Ishikawa (cell line): ENCODE data around the gene SEMA5A.

Experiments
- CEBPB ChIP-seq: IDR thresholded peaks from 2 replicates; pipeline ENCODE4 v1.6.1; 2012
- CREB1 ChIP-seq: IDR thresholded peaks from 2 replicates; pipeline ENCODE4 v1.6.1; 2012; ENCODE audit warnings: low read depth
- EGR1 ChIP-seq: IDR thresholded peaks from 2 replicates; pipeline ENCODE4 v1.6.1; 2012
- EP300 ChIP-seq: IDR thresholded peaks from 2 replicates; pipeline ENCODE4 v1.6.1; 2012; ENCODE audit warnings: borderline replicate concordance
- FOXM1 ChIP-seq: IDR thresholded peaks from 2 replicates; pipeline ENCODE4 v1.6.1; 2012; ENCODE audit warnings: low read depth, borderline replicate concordance
- NFIC ChIP-seq: IDR thresholded peaks from 2 replicates; pipeline ENCODE4 v1.6.1; 2012
- RAD21 ChIP-seq: IDR thresholded peaks from 2 replicates; pipeline ENCODE4 v1.6.1; 2012; ENCODE audit warnings: low read depth
- TAF1 ChIP-seq: IDR thresholded peaks from 2 replicates; pipeline ENCODE4 v1.6.1; 2012; ENCODE audit warnings: low read depth, mild to moderate bottlenecking
- TCF12 ChIP-seq: IDR thresholded peaks from 2 replicates; pipeline ENCODE4 v1.6.1; 2012; ENCODE audit warnings: low read depth
- TEAD4 ChIP-seq: IDR thresholded peaks from 2 replicates; pipeline ENCODE4 v1.6.1; 2012
- YY1 ChIP-seq: IDR thresholded peaks from 2 replicates; pipeline ENCODE4 v1.6.1; 2012; ENCODE audit warnings: low read depth
- ZBTB7A ChIP-seq: IDR thresholded peaks from 2 replicates; pipeline ENCODE4 v1.6.1; 2012; ENCODE audit warnings: low read depth
- TF ChIP-seq, protein P1 (sequence below): IDR thresholded peaks from 2 replicates; pipeline ENCODE4 v1.6.1; 2012
- TF ChIP-seq, protein P2 (sequence below): IDR thresholded peaks from 2 replicates; pipeline ENCODE4 v1.6.1; 2012
- TF ChIP-seq, protein P3 (sequence below): IDR thresholded peaks from 2 replicates; pipeline ENCODE4 v1.6.1; 2012; ENCODE audit warnings: low read depth, mild to moderate bottlenecking

SEMA5A gene

DNA sequence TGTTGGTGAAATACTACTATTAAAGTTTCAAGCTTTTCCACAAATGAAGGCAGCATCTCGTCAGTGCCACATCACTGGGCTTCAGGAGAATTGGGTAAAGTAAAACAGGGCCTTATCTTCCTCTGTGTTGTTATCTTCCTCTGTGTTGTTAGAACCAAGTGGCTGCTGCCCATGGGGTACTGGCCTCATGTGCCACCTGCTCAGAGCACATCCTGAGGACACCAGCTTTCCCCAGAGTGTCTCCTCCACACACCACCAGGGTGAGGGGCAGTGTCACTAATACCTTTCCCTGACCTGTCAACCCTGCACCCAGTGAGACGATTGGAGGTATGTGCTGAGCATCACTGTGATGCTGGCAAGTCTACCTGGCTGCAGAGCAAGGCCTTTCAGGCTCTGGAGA, 499.9 kb downstream of the SEMA5A start:
- TF ChIP-seq RAD21 = no peak
- no peak for TF ChIP-seq FOXM1

DNA sequence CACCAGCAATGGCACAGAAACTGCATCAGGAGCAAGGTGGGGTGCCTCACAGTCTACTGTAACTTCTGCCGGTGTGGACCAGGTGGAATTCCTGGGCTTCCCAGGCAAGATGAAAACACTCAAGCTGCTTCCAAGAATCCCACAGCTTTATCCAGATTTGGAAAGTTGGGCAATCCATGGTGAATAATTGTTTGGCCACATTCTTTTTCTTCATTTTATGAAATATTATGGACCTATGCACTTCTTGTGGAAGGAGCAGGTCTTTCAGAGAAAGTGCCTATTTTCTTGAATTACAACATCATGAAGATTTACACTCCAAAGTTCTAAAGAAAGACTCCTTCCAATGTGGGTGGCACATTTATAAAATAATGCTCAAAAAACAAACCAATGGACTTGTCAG, 503.6 kb downstream of the SEMA5A start:
- TF ChIP-seq NFIC (no peak), CEBPB (no peak), TAF1 (no peak)
- TF ChIP-seq, protein P1, sequence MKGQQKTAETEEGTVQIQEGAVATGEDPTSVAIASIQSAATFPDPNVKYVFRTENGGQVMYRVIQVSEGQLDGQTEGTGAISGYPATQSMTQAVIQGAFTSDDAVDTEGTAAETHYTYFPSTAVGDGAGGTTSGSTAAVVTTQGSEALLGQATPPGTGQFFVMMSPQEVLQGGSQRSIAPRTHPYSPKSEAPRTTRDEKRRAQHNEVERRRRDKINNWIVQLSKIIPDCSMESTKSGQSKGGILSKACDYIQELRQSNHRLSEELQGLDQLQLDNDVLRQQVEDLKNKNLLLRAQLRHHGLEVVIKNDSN = no peak

DNA sequence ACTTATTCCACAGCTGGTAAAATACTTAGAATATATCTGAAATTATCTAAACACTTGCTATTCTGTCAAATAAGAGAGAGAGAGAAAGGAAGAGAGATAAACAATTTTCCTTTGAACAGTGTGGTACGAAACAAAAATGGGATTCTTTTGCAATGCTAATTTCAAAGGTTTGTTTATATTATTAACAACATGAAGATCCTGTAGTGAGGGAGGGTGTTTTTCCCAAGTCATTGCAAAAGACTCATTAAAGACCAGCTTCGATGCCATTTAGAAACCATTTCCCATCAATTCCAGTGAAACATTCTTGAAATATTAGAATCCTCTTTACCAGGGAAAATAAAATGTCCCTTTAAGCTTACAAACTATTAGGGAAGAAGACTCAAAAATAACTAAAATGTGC, 505.4 kb downstream of the SEMA5A start:
- no peak for TF ChIP-seq TEAD4

DNA sequence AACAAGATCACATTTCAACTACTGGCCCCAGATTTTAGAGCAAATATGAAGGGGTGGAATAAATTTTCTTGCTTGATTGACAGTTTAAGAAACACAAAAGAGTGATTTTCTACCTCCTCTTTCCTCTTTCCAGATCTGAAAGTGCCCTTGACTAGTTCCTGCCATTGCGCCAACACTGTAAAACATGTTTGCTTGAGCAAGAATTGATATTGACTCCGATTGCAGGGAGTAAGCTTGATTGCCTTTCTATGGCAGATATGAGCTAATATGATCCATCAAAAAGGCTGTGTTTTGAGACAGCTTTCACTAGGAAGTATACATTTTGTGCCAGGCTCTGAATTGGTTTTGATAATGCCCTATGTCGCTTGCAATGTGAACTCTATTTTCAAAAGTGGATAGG, 508.8 kb downstream of the SEMA5A start:
- no peak for TF ChIP-seq NFIC
- no peak for TF ChIP-seq FOXM1

DNA sequence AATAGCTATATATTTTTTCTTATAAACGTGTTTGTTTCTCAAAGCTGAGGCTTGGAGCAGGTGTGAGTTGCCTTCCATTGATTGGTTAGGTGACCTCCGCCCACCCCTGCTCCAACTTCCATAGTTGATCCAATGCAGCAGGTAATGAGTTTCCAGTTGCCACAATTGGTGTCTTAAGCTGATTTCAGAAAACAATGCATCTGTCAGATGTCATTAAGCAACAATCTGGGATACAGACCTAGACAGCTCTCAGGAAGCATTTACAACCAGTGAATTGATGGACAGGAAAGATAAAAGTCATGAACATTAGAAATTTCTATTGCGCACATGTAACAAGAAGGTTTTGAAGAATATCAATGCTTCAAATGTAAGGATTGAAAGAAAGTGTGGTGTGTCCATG, 510.5 kb downstream of the SEMA5A start:
- TF ChIP-seq ZBTB7A = no peak
- no peak for TF ChIP-seq RAD21
- TF ChIP-seq NFIC = no peak
- no peak for TF ChIP-seq EP300
- TF ChIP-seq, protein P1 = no peak
- no peak for TF ChIP-seq TCF12
- no peak for TF ChIP-seq YY1
- no peak for TF ChIP-seq CEBPB
- TF ChIP-seq TEAD4 = no peak
- no peak for TF ChIP-seq TAF1
- no peak for TF ChIP-seq EGR1
- TF ChIP-seq CREB1 = no peak
- TF ChIP-seq, protein P2, sequence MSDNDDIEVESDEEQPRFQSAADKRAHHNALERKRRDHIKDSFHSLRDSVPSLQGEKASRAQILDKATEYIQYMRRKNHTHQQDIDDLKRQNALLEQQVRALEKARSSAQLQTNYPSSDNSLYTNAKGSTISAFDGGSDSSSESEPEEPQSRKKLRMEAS = no peak
- no peak for TF ChIP-seq FOXM1
- TF ChIP-seq, protein P3, sequence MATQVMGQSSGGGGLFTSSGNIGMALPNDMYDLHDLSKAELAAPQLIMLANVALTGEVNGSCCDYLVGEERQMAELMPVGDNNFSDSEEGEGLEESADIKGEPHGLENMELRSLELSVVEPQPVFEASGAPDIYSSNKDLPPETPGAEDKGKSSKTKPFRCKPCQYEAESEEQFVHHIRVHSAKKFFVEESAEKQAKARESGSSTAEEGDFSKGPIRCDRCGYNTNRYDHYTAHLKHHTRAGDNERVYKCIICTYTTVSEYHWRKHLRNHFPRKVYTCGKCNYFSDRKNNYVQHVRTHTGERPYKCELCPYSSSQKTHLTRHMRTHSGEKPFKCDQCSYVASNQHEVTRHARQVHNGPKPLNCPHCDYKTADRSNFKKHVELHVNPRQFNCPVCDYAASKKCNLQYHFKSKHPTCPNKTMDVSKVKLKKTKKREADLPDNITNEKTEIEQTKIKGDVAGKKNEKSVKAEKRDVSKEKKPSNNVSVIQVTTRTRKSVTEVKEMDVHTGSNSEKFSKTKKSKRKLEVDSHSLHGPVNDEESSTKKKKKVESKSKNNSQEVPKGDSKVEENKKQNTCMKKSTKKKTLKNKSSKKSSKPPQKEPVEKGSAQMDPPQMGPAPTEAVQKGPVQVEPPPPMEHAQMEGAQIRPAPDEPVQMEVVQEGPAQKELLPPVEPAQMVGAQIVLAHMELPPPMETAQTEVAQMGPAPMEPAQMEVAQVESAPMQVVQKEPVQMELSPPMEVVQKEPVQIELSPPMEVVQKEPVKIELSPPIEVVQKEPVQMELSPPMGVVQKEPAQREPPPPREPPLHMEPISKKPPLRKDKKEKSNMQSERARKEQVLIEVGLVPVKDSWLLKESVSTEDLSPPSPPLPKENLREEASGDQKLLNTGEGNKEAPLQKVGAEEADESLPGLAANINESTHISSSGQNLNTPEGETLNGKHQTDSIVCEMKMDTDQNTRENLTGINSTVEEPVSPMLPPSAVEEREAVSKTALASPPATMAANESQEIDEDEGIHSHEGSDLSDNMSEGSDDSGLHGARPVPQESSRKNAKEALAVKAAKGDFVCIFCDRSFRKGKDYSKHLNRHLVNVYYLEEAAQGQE = no peak

DNA sequence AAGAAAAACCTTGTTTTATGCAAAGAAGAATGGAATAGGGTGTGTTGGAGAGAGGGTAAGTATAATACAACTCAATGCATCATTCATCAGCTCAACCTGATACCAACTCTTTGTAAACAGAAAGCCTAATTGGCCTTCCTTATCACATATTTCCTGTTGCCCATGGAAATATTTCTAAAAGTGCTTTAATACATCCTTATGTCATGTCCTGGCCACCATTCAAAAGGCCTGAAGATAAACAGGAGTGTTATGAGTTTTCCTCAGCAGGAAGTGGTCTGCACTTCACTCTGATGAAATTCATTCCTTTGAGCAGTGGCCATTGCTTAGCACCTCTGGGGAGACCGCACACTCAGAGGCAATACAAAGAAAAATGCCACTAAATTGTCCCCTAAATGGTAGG, 511.2 kb downstream of the SEMA5A start:
- TF ChIP-seq TCF12 = no peak
- TF ChIP-seq FOXM1 = no peak
- no peak for TF ChIP-seq TEAD4

DNA sequence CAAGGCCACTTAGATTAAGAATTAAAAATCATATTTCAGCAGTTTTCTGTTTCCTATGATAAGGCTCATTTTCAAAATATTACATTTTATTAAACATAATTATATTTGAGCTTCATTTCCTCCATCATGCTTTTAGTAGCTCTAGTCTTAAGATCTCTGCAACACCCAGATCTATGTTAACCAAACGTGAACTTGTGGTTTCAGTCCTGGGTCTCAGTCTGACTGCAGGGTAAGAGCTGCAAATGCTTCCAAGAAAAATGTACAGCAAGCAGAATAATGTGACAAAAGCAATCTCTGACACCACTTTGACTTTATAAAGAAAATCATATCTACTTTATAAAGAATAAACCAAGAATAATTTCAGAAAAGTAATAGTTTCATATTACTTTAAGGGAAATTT, 512.4 kb downstream of the SEMA5A start:
- TF ChIP-seq CREB1 (no peak), TCF12 (no peak), ZBTB7A (no peak), RAD21 (no peak), EGR1 (no peak), EP300 (no peak), TAF1 (no peak), CEBPB (no peak), FOXM1 (no peak), TEAD4 (no peak), NFIC (no peak), YY1 (no peak)
- TF ChIP-seq, protein P1 = no peak
- TF ChIP-seq, protein P3 = no peak
- TF ChIP-seq, protein P2 = no peak
